UCSD-AML1 (cell line): ENCODE results near the gene KIAA1755.
A peak's percentile ranks its signal among the peaks of the same experiment; 100 is the strongest.

Experiments
- DNase-seq: peaks from one replicate; lab custom pipeline; 2025; ENCODE audit not compliant: unreplicated experiment; lab: John Stamatoyannopoulos, UW

KIAA1755 gene

GRCh38 chr20:38190166-38190565, 70.4 kb downstream of the KIAA1755 start:
- no peak for DNase-seq

- no peak for DNase-seq
Observed at GRCh38 chr20:38187517-38187916, 73.0 kb downstream of the KIAA1755 start.

DNA sequence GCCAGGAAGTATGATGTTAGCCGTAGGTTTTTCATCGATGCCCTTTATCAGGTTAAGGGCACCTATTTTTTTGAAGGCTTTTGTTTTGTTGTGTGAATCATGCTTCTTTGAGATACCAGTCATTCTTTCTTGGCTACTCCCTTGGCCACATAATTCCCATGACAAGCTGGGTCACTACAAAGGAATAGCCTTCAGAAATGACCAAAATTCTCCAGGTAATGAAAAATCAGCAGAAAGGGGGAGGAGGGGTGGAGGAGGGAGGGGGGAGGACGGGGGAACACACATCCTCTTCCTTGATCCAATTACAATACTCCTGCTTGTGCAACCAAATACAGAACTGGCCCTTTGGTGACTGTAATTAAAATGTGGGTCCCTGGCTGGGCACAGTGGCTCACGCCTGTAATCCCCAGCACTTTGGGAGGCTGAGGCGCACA, 73.7 kb downstream of the KIAA1755 start:
- no peak for DNase-seq

DNA sequence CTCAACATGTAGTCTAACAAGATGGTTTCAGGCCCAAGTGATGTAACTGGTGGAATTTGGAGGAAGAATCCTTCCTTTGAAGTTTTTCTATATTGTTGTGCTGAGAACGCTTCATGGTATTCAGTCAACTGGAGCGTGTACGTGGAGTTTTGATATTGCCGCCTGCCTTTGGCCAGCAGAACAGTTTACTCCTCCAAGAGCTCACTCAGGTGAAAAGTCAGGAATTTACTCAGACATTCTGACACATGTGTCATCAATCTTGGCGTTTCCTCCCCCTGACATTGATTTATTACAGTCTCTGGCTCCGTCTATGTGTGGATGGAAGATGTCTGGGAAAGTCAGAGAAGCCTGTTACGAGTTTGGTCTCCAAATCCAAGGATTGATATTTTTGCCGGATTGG, 76.4 kb downstream of the KIAA1755 start:
- DNase-seq: no peak

DNA sequence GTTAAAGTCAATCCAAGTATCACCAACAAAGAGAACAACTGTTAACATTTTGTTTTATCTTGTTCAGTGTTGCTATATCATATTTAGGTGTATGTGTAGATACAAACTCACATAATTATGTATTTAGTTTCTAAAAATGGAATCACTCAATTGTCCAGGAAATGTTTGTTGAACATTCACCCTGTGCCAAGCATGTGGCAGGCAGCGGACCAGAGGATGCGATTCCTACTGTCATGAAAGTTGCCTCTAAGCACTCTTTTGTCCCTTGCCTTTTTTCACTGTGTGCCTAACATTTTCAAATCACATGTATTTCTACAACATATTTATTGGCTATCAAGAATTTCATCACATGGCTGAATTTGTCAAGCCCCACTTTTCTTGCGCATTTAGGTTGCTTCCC, 78.6 kb downstream of the KIAA1755 start:
- no peak for DNase-seq

DNA sequence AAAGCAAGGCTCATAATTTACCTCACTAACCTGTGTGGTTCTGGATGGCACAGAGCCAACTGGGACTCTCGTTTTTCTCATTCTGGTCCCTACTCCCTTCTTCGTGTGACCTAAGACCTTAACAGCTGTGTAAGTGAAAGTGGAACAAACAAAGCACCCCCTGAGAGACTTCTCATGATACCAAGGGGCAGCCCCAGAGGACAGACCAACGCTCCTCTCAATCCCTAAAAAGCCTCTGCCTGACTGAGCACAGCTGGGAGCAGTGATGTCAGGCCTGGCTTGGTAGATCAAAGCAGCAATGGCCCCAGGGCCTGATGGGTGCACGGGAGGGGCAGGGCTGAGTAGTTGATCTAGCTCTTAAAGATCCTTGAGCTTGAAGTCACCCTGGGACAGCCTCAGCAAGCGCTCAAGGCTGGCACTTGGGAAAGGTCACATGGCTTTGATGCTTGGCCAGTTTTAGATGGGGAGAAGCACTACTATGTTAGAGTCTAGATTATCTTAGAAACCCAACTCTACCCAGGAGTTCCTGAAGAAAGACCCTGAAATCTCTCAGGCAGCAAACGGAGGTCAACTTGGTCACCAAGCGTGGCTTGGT, 79.2 kb downstream of the KIAA1755 start:
- DNase-seq: no peak

- DNase-seq: no peak
Observed at GRCh38 chr20:38180781-38181180, 79.8 kb downstream of the KIAA1755 start.

GRCh38 chr20:38179846-38180245, 80.7 kb downstream of the KIAA1755 start:
- DNase-seq: no peak

DNA sequence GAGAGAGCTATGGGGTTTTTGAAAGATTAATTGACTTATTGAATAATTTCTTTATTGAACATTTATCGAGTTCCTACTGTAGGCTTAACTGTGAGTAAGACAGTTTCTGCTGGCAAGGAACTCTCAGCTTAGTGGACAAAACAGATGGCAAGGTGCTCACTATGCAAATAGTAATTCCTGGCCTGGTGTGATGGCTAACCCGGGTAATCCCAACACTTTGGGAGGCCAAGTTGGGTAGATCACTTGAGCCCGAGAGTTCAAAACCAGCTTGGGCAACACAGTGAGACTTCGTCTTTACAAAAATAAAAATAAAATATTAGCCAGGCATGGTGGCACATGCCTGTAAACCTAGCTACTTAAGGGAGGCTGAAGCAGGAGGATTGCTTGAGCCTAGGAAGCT, 82.0 kb downstream of the KIAA1755 start:
- no peak for DNase-seq

DNA sequence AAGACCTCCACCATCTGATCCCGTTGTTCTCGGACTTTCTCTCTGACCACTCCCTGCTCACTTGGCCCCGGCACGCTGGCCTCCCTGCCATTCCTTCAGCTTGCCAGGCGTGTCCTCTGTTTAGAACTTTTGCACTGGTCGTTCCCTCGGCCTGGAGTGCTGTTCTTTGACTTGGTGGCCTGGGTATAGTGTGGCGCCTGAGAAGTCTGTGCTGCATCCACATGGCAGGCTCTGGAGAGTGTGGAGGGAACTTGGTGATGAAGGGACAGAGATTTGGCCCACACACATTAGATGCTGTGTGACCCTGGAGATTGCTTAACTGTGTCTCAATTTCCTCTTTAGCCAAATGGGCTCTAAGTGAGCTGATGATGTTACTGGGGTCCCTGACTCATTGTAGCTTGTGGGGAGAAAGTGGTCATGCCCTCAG, 82.5 kb downstream of the KIAA1755 start:
- DNase-seq: no peak

GRCh38 chr20:38177201-38177600, 83.3 kb downstream of the KIAA1755 start:
- no peak for DNase-seq

DNA sequence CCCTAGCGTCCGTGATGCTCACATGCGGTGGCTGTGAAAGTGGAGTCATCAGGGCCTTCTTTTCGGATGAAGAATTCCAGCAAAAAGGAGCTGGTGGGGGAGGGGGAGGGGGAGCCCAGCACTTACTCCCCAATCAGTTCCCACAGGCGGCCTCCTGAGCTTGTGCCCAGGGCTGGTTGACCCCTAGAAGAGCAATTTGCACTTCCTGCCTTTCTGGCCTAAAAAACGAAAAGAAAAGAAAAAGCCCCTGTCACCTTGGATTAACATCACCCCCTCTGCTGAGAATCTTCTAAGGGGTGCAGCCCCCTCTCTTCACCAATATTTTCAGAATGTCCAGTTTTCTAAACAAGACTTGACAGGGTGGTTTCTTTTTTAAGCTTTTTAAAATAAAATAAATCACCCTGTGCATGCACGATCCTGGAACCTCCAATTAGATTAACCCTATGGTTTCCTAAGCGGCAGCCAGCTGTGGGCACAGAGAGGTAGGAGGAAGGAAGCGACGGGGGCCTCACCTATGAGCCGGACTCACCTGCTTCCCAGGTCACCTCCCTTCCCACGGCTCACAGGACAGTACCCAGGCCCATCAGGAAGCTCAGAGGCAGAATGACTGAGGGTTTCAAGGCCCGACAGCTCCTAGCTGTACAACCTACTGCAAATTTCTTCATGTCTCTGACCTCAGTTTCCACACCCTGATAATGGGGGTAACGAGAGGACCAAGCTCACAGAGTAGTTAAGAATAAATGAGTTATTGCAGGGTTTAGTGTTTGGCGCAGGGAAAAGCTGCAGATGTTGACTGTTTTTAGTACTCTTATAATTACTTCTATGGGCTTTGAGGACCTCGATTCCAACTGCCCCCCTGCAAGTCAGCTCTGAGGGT, 85.0 kb downstream of the KIAA1755 start:
- DNase-seq: no peak

- DNase-seq: no peak
Observed at GRCh38 chr20:38173237-38174156, 87.0 kb downstream of the KIAA1755 start.

GRCh38 chr20:38172408-38172807, 88.1 kb downstream of the KIAA1755 start:
- no peak for DNase-seq

GRCh38 chr20:38171675-38172043, 88.9 kb downstream of the KIAA1755 start:
- DNase-seq: no peak

- no peak for DNase-seq
Observed at GRCh38 chr20:38170826-38171674, 89.5 kb downstream of the KIAA1755 start.

DNA sequence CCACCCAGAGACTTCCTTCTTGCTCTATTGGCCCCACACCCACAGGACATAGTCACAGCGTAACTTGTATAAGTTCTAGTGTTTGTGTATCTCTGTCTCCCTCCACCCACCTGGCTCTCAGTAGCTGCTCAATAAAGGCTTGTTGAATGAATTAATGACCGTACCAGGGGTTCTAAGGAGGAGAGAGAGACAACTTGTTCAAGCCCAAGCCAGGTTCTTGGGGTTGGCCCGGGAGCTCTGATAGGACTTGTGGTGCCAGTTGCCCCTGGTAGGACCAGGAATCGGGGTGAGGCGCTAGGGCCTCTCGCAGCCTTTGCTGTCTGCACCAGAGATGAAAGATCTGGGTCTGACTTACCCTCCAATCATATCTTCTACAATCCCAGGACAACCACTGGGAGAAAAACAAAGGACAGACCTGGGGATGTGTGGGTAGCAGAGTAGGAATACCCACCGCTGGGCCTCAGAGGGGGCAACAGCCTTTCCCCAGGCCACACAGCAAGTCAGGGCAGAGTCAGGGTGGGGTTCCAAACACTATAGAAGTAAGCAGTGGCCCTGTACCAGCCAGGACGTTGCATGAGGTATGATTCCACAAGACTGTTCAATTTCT, 90.2 kb downstream of the KIAA1755 start:
- no peak for DNase-seq

- DNase-seq: no peak
Observed at GRCh38 chr20:38169636-38170193, 90.8 kb downstream of the KIAA1755 start.

GRCh38 chr20:38168791-38169589, 91.5 kb downstream of the KIAA1755 start:
- DNase-seq: peak; percentile 33
